Fibroblast of the aortic adventitia (primary cell): ENCODE measurements around the gene SLITRK1. TPM values are rescaled to one million over a fixed set of nuclear protein-coding genes. Genes with fewer than 3 reads are reported as not detected.

Source experiments
- DNase-seq: peaks from one replicate; pipeline ENCODE4 v3.0.0-alpha.2; 2010; ENCODE audit warnings: low read depth
- H3K4me3 ChIP-seq: 2 replicates; pipeline ENCODE4 v1.5.1; 2011; ENCODE audit warnings: low read depth, mild to moderate bottlenecking, control low read depth, low read length, moderate library complexity
- CTCF ChIP-seq: IDR thresholded peaks from 2 replicates; pipeline ENCODE4 v1.5.1; 2011; ENCODE audit warnings: mild to moderate bottlenecking, low read length, control low read depth, inconsistent platforms; ENCODE audit not compliant: insufficient read depth
- total RNA-seq: library from RNA; depleted of rRNA; stranded (reverse); fragments of >200 nt; gene quantifications from 2 replicates; pipeline ENCODE4 v1.2.3, GENCODE V29; 2012; ENCODE audit warnings: low replicate concordance

SLITRK1 gene
- total RNA-seq, 1 donor = 0.90 TPM

GRCh38 chr13:83865161-83866137 lies 16.8 kb downstream of the SLITRK1 start:
- no peak for TF ChIP-seq CTCF
- DNase-seq = no peak
- no peak overlapping the region for H3K4me3 ChIP-seq

DNA sequence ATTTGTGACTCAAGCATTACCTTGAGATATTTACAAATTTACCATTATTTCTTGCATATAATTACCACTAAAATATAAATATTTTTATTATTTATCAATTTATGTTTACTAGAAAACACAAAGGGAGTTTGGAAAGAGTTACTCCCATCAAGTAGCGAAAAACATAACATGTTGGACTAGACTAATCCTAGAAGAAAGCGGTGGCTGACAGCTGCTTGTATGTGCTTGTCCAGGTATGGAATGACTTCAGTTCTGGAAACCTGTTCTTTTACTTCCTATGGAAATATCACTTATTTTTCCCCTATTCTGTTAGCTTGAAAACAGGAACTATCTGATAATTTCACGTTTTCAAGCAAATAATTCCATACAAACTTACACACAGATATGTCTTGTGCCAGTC lies 28.5 kb downstream of the SLITRK1 start:
- H3K4me3 ChIP-seq = no peak overlapping the region
- no peak for TF ChIP-seq CTCF
- DNase-seq = no peak

- no peak overlapping the region for H3K4me3 ChIP-seq
- no peak for TF ChIP-seq CTCF
- DNase-seq = peak; percentile 1
Measured at GRCh38 chr13:83845106-83845505, 37.2 kb downstream of the SLITRK1 start.

DNA sequence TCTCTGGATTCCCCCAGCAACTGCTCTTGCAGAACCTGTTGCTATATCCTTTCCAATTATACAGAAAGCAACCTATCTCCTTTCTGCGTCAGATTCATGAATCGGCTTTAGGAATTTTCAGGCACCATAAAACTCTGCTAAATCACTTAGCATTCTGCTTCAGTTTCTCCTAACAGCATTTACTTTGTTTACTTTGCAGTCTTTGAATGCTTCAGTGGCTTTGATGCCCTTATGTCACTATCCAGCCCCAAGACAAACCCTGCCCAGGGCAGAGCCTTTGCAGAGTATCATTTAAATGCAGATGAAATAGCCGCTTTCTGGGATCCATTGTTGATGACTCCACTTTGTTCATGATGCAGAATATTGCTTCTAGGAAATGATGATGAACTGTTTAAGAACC lies 43.1 kb downstream of the SLITRK1 start:
- no peak for TF ChIP-seq CTCF
- no peak overlapping the region for H3K4me3 ChIP-seq
- DNase-seq = no peak

DNA sequence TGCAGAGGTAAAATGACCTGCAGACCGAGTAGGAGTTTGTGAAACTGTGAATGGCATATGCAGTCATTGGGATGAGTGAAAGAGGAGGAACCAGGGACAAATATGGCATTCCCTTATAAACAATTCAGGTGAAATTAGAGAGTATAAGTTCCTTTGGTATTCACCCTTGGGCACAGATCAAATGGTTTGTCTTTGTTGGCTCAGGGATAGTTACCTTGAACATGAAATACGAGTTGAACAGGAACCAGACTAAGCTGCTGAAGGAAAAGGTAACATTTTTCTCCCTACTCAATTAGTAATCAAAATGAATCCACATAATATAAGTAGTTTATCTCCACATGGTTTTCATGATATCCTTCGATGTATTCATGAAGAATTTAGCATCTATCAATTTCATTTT lies 50.5 kb downstream of the SLITRK1 start:
- TF ChIP-seq CTCF = no peak
- H3K4me3 ChIP-seq = no peak overlapping the region

GRCh38 chr13:83829810-83830209 lies 52.5 kb downstream of the SLITRK1 start:
- no peak for DNase-seq
- no peak for TF ChIP-seq CTCF
- no peak overlapping the region for H3K4me3 ChIP-seq

More for the DNA sequence above, 50.5 kb downstream of the SLITRK1 start:
- DNase-seq = no peak
